G401 (cell line): Measurements from ENCODE around the gene NRG3. TPM values are rescaled to one million over a fixed set of nuclear protein-coding genes. Genes with fewer than 3 reads are reported as not detected.

Experiments used
- DNase-seq: peaks from one replicate; pipeline ENCODE4 v3.0.0-alpha.2; 2015; ENCODE audit warnings: low spot score
- in situ Hi-C: cut with HindIII; loops from 2 replicates; pipeline ENCODE4 v1.10.0; 2016; ENCODE audit warnings: low sequenced_read_pairs, mixed read lengths
- total RNA-seq: library from RNA; depleted of rRNA; stranded (reverse); fragments of >200 nt; shearing (Covaris generic); gene quantifications from 2 replicates; pipeline ENCODE4 v1.2.3, GENCODE V29; 2014

NRG3 gene
- total RNA-seq, 1 experiment from 2014 or later, result not detected

DNA sequence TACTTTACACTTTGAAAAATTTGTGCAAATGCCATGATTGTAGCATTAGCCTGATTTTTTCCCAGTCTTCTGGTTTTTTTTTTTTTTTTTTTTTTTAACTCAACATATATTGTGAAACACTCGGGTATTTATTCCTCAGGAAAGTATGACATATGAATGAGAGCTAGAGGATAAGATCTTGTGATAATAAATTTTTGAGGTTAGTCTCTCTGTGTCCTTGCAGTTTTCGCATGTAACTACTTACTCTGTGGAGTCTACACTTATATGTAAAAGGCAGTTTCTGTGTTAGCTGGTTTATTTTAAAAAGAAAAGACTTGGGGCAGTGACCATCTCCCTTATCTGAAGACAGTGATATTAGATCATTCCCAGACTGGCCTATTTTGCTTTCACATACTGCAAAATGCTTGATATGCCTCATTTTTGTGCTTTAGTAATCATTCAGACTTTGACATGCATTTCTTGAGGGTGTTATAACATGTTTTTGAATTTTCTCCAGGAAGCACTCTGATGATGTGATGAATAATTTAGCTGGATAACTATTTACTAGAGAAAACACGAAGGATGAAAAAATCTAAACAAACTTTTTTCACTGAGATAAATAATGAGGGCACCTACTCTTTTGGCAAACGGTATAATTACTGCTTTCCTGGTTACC lies 371.0 kb downstream of the NRG3 start:
- no peak for DNase-seq
- in situ Hi-C loops, result no loop called here

DNA sequence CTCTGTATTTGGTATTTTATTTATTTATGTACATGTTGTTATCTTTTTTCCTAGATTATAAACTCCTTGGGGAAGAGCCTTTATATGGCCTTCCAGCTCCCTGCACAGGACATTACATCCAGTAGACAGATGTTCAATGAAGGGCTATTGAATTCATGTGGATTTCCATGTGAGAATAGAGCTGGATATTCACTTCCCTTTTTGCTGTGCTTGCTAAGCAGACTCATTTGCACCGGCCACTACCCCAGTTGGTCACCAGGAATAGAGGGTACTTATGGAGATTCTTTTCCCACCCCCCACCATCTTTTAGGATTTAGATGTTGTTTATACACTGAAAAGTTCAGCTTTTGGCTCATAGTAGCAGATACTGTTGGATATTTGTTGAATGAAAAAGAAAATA lies 374.1 kb downstream of the NRG3 start:
- in situ Hi-C loops, result no loop called here
- DNase-seq, result no peak

DNA sequence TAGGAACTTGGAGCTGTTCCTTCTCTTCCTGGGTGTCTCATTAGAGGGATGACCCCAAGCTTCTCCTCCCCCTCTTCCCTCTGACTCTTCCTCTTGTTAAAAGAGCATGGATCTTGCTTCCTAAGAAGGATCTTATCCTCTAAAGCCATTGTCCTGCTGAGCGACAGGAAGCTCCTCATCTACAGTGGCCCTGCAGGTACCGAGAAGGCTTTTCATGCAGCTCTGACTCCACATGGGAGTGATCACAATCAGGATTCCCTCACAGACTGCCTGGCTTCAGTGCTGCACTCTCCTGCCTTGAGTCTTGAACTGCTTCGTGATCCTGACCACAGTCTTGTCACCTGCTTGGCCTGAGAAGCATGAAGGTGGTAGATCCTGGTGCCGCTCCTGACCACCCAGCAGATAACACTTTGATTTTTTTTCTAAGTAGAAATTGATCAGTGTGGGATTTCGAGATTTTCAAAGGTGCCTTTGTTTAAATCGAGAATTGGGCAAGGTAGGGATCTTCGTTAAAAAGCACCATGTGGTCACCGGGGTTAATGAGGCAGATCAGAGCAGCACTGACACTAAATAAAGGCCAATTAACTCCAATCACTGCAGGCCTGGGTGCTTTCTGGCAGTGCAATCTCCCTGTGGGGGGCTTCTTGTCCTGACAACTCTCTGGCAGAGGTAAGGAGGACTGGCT lies 376.4 kb downstream of the NRG3 start:
- in situ Hi-C loops, result no loop called here
- no peak for DNase-seq

DNA sequence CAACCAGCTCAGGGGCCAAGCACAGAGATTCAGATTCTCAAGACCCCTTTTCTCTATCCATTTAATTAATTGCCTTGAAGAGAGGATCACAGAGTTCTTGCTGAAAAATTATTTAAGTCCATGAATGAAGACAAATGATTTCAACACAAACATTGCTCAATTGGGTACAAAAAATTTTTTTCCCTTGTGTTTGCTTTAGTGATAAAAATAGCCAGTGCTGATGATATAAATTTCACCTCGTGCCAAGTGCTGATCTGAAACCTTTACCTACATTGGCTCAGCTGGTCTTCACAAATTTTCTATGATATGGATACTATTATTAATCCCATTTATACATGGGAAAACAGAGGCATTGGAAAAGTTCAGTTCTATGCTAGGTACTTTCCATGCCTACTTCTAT lies 377.1 kb downstream of the NRG3 start:
- in situ Hi-C loops, result no loop called here

DNA sequence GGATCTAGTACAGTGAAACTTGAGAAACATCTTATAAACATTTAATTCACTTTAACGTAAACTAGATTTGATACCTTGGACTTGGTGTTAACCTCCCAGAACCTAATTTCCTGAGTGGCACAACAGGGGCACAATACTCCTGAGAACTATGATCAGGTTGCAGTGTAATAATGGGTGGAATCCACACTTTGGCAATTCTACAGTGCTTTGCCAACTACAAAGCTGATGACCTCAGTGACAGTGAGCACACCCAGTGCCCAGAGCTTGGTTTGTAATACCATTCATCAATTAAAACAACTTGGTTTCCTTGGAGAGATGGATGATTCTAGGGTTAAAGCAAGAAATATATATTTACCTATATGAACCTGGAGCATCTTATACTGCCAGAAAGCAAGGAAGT lies 379.2 kb downstream of the NRG3 start:
- in situ Hi-C loops, result no loop called here
- DNase-seq, result no peak

More for the DNA sequence above, 377.1 kb downstream of the NRG3 start:
- no peak for DNase-seq

DNA sequence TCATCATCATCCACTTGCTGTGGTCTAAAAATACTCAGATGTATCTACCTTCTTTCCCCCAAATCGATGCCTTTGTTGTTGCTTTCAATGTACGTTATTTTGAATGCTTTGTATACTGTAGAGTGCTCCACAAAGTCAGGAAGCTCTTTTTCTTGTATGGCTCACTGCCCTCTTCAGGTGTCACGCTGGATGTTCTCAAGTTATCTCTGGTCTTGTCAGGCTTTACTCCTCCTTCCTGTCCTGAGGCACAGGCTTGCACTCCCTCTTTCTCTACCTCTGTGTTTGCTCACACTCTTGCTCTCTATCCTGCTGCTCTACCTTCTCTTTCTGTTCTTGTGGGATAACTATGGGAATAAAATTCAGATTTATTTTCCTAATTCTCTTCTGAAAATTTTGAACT lies 381.3 kb downstream of the NRG3 start:
- no peak for DNase-seq
- in situ Hi-C loops, result no loop called here

DNA sequence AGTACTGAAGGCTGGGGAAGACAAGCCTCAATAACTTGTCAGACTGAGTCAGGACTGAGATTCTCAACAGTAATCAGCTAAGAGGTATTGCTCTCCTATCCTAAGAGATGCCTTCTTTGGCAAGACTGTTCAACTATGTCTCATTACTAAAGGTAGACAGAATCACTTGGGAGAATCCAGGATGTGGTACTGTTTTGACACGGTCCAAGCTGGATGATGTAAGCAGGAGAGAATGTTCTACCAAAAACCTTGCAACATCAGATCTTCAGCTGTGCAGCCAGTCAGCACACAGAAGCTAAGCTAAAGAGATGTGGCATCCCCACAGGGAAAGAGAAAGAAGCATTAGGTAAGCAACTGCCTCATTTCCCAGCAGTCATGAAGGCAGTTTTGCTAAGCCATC lies 391.4 kb downstream of the NRG3 start:
- DNase-seq, result no peak
- in situ Hi-C loops, result no loop called here

DNA sequence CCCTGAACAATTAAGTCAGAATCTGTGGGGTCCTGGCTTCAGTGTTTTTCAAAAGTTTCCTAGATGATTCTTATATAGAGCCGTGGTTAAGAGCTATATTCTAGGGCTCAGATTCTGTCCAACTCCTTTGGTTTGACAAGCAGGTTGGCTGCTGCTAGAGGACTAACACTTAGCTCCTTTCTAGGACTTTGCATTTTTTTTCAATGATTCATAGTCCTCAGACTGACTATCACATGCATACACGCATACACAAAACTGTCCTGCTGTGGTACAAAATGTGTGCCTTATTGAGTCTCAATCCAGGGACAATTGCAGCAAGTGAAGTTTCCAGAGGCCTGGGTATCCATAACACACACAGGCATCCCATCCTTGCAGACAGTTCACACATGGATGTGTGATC lies 392.0 kb downstream of the NRG3 start:
- in situ Hi-C loops, result no loop called here
- no peak for DNase-seq

DNA sequence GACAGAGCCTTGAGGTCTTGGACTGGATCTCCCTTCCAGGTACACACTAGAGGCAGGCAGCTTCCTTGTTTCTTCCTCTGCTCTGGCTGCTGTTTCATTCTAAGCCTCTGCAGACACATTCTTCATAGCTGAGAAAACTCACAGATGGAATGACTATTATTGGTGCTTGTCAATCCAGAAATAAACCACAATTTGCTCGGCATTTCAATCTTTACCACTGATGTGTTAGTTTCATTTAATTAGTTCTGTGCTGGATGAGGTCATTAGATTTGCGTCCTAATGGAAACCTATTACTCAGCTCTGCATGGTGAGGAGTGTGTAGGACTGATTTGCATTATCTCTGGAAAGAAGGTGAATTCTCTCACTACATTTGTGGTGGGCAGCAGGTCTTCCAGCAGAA lies 392.5 kb downstream of the NRG3 start:
- DNase-seq, result no peak
- in situ Hi-C loops, result no loop called here

DNA sequence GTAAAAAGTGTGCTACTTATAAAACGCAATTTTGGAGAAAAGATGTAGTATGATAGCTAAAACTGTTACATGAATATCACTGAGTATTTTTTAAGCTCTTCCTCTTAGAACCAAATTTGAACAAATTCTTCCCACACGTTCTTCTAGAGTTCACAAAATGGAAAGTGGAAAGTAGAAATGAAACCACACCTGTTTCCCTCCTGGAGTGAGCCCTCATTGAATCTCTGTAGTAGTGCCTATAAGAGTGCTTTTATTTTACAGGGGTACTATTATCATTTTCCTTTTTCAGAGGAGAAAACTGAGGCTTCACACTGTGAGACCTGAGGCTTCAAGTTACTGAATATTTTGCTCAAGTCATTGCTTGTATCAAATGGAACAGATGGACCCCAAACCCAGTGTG lies 393.0 kb downstream of the NRG3 start:
- in situ Hi-C loops, result no loop called here
- DNase-seq, result no peak

DNA sequence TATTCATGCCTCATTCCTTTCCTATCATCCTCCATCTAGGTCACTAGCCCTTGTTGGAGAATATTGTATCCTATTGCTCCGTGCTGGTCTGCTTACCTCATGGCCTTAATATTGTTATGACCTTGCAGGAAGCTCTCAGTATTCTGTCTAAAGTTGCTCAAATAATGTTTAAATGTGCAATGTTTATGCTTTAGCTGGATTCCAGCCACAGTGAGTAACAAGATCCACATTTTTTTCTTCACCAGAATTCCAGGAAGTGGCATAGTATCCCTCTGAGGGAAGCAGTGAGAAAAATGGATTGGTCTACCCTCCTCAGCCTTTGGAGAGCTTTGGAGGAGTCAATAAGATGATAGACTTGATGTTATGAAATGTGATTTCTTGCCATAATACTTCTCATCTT lies 402.6 kb downstream of the NRG3 start:
- in situ Hi-C loops, result no loop called here
- no peak for DNase-seq

DNA sequence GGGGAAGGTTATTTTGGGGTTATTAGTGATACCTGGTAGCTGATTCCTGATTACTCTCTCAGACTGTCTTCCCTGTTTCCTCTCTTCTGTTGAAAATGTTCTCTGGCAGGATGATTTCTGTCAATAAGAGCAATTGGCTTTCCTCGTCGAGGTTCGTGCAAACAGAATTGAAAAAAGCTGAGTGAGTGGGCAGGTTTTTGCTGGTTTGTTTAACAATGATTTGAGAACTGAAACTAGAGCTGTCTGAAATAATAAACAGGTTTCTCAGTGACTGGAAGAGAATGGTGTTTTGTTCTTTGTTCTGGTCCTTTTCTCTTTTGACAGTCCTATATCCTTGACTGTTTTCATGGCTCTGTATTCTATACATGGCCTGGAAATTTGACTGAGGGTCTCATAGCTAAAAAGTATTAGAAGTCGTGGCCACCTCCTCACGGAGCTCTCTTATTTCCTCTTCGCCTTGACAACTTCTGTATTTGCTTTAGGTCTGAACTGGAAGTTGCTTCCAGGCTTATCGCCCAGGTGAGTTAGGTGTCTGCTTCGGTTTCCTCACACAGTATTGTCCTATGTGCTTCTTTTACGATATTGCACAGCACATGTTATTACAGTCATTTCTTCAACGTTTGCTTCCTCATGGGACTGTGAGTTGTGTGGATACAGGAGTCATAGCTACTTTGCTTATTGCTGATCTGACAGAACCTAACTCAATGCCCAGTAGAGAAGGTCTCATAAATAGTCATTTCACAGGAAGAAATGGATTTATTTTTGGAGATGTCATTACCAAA lies 403.6 kb downstream of the NRG3 start:
- in situ Hi-C loops, result no loop called here
- DNase-seq, result no peak

DNA sequence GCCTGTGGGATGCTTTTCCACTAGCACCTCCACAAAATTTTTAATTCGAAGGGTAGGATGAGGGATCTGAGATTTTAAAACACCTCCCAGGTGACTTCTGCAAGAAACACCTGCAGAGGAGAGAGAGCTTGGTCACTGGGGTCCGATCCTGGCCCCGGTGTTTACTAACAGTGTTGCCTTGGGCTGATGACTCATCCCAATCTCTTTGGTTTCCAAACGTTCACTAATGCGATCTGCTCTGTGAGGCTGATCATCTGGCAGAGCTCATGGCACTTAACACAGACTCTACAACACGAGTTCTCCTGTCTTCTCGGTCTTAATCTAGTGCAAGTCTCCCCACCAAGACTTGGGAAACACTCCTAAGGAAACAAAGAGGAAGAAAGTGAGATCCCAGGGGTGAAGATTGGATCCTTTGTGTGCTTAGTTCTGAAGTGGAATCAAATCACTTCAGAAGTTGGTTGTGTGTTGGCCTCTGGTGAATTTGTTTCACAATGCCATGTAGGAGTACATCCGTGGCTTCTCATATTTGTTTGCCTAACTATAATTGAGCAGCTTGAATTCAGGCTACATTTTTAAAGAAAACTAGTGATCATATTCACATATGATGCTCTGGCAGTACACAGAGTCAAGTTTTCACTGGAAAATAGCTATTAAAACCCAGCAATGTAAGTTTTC lies 407.9 kb downstream of the NRG3 start:
- DNase-seq, result no peak

DNA sequence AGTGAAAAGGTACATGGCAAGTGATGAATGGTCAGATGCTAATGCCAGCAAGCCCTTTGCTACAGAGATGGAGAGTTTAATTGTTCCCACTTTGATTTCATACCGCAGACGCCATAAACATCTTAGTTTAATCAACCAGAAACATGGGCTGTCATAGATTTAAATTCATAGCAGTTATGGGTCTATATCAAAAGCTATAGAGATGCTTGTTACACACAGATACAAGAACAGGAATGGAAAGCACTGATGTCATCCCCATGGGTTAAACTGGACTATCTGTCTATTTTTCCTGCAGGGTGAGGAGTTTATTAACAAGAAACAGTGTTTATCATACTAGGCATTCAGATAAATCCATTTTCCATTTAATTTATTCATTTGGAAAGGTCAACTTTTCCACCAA lies 409.2 kb downstream of the NRG3 start:
- no peak for DNase-seq
- in situ Hi-C loops, result no loop called here

More for the DNA sequence above, 407.9 kb downstream of the NRG3 start:
- in situ Hi-C loops, result no loop called here

DNA sequence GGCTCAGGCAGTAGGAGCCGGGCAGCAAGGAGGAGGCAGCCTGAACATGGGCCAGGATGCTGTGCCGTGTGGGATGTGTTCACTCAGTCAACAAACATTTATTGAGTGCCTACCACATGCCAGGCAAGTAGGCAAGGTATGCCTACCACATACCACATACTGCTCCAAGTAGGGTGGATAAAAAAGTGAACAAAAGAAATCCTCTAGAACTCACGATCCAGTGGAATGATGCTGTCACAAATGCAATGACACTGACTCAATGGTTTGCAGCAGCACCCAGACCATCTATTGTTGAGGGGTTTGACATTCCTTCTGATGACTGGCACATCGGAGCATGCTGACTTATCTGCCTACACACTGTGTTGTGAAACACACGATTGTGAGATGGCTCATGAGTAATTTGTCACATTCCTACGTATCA lies 413.5 kb downstream of the NRG3 start:
- in situ Hi-C loops, result no loop called here
- no peak for DNase-seq

DNA sequence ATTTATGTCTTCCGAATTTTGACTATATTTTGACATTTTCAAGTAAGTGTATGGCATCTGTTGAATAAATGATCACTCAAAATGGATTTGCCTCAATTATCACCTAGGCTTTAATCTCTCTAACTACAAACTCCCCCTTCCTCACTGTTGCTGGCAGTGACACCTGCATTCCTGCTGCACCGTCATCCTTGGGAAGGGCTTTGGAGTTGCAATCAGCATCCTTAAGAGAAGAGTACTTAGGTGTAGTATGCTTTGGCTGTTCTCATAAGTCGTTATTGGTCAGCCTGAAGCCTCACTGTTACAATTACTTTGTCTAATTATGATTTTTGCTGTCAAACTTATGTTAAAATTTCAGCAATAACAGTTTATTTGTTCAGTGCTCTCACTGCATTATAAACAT lies 415.0 kb downstream of the NRG3 start:
- no peak for DNase-seq
- in situ Hi-C loops, result no loop called here

DNA sequence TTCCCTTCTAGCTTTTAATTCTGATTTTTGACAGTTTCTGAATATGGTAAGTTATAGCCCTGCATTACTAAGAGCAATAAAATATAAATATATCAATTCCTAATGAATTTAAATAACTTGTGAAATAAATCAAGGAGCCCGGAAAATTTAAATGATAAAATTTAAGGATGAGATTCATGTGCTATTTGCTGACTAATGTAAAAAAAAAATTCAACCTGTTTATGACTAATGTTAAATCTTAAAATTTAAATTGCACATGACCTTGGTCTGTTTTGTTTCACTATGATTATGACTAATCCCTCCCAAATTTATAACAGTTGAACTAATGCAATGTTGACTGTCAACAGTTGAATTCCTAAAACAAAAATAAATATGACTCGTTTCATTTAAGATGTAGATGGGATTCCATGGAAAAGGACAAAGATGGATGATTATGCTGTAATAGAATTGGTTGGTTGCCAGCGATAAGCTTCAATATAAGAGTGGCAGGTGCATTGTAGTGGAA lies 419.9 kb downstream of the NRG3 start:
- in situ Hi-C loops, result no loop called here
- no peak for DNase-seq

DNA sequence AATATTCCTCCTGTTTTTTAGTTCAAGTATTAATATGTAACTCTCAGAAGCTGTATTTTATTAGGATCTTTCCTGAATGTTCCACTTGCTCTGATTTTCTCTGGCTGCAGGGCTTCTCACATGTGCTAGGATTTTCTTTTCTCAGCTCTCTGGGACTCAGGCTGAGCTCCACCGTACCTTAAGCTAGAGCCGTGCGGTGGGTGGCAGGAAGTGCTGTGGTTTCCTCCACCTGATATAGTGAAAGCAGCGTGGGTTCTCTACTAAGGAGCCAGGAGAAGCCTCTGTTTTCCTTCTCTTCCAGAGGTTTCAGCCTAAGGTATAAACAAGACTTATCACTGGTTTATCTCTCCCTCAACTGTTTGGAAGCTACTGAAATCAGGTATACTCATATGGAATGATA lies 433.6 kb downstream of the NRG3 start:
- in situ Hi-C loops, result no loop called here
- no peak for DNase-seq

DNA sequence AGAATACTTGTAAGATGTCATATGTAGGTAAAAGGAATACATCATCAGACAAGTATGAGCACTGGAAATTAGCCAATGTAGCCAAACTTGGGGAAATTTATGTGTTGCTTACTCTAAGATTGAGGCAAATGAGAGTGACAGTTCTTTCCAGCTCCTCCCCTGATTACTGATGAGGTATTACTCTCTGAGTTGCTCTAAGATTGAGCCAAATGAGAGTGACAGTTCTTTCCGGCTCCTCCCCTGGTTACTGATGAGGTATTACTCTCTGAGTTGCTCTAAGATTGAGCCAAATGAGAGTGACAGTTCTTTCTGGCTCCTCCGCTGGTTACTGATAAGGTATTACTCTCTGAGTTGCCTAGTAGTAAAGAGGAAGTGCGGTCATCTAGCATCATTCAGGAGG lies 435.8 kb downstream of the NRG3 start:
- no peak for DNase-seq
- in situ Hi-C loops, result no loop called here

DNA sequence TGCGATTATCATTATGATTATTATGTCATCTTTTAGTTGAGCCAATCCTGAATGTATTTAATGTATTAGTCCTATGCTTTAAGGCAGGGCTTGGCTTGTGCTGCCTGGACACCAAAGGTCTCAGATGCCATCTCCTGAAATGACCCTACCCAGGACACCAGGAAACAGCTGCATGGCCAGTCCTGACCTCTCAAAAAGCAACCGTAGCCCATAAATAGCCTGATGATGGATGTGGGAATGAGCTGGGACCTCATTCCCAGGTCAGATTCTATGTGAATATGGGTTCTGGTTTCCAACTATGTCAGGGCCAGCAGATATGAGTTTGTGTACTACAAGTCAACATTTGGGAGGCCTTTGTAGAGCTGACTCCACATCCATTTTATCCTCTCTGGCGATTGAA lies 438.4 kb downstream of the NRG3 start:
- no peak for DNase-seq

More for the DNA sequence above, 438.4 kb downstream of the NRG3 start:
- in situ Hi-C loops, result no loop called here
